Endothelial cell (in vitro differentiated cells): ENCODE data around the gene HLA-DOA. TPM values are rescaled to one million over a fixed set of nuclear protein-coding genes. Genes with fewer than 3 reads are reported as not detected.

Experiments
- DNase-seq: peaks from one replicate; pipeline ENCODE4 v3.0.0; 2021; ENCODE audit warnings: low spot score
- H3K27ac Mint-ChIP-seq: one replicate; pipeline ENCODE4 v1.8.0; 2021; ENCODE audit warnings: mixed read lengths, inconsistent platforms; ENCODE audit not compliant: unreplicated experiment
- H3K27me3 Mint-ChIP-seq: one replicate; pipeline ENCODE4 v1.8.0; 2021; ENCODE audit warnings: mild to moderate bottlenecking, moderate library complexity, mixed read lengths, inconsistent platforms; ENCODE audit not compliant: unreplicated experiment
- H3K36me3 Mint-ChIP-seq: one replicate; pipeline ENCODE4 v1.8.0; 2021; ENCODE audit warnings: mild to moderate bottlenecking, low read depth, mixed read lengths, inconsistent platforms; ENCODE audit not compliant: unreplicated experiment
- H3K4me1 Mint-ChIP-seq: one replicate; pipeline ENCODE4 v1.8.0; 2021; ENCODE audit warnings: mild to moderate bottlenecking, mixed read lengths, inconsistent platforms; ENCODE audit not compliant: unreplicated experiment
- H3K4me3 Mint-ChIP-seq: one replicate; pipeline ENCODE4 v1.8.0; 2021; ENCODE audit warnings: mild to moderate bottlenecking, mixed read lengths, inconsistent platforms; ENCODE audit not compliant: unreplicated experiment
- H3K9me3 Mint-ChIP-seq: one replicate; pipeline ENCODE4 v1.8.0; 2021; ENCODE audit warnings: mixed read lengths, inconsistent platforms; ENCODE audit not compliant: unreplicated experiment
- total RNA-seq: library from RNA; stranded (reverse); fragmentation: NEBNext Ultra II Directional; extraction: Animal tissue kit (Norgen Biotek cat#: 25700); gene quantifications from one replicate; pipeline ENCODE4 v1.2.1, GENCODE V29; 2021; ENCODE audit not compliant: unreplicated experiment
- TF ChIP-seq, protein P1 (sequence below): fragments of 200-600 bp; sonication (generic); IDR thresholded peaks from one replicate; pipeline ENCODE4 v1.5.0; 2021; ENCODE audit warnings: antibody characterized with exemption; ENCODE audit not compliant: unreplicated experiment

Gene HLA-DOA
- total RNA-seq, 1 donor from 2014 or later, result 7.3 TPM

DNA sequence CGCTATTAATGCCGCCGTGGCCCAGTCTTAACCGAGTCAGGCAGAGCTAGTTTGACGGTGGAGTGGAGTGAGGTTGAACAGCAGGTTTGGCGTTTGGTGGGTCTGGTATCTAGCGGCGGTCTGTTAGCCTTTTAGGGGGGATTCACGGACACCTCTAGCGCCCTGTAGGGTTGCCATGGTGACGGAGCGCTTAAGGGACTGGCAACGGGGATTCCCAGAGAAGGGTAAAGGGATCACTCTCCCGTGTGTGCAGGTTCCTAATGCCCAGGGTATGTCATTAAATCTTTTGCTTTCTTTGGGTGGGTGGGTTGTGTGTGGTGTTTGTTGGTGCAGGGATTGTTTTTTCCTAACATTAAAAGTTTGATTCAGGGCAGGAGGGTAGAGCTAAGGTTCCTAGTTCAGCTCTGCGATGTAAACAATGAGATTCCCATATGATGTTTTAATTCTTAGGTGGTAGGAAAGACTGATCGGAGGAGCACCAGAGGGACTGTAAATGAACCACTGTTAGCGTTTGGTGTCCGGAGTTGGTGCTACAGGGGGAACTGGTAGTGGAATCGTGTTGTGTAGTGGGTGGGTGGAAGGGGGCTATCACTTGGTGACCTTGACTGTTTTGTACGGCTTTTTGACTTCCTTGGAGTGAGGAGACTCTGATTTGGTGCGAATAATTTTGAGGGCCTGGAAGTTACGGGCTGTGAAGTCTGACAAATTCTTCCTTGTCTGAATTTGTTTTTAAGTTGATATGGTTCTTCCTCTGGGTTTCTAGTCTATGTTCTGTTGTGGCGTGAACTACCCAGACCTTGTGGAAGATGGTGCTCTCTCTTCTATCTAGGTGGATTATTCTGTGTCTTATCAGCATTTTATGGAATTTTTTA is 36.0 kb downstream of the HLA-DOA start:
- peak; percentile 24 for DNase-seq
- Mint-ChIP-seq H3K4me3 (peak overlapping the region; percentile 100), H3K36me3 (peaks cover 67% of the 10 kb centered on the region), H3K4me1 (peaks cover 54% of the 10 kb centered on the region), H3K27ac (peak overlapping the region; percentile 97), H3K9me3 (no peaks in the 10 kb centered on the region), H3K27me3 (peaks cover 16% of the 10 kb centered on the region)
- TF ChIP-seq, protein P1, sequence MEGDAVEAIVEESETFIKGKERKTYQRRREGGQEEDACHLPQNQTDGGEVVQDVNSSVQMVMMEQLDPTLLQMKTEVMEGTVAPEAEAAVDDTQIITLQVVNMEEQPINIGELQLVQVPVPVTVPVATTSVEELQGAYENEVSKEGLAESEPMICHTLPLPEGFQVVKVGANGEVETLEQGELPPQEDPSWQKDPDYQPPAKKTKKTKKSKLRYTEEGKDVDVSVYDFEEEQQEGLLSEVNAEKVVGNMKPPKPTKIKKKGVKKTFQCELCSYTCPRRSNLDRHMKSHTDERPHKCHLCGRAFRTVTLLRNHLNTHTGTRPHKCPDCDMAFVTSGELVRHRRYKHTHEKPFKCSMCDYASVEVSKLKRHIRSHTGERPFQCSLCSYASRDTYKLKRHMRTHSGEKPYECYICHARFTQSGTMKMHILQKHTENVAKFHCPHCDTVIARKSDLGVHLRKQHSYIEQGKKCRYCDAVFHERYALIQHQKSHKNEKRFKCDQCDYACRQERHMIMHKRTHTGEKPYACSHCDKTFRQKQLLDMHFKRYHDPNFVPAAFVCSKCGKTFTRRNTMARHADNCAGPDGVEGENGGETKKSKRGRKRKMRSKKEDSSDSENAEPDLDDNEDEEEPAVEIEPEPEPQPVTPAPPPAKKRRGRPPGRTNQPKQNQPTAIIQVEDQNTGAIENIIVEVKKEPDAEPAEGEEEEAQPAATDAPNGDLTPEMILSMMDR, result no peak

DNA sequence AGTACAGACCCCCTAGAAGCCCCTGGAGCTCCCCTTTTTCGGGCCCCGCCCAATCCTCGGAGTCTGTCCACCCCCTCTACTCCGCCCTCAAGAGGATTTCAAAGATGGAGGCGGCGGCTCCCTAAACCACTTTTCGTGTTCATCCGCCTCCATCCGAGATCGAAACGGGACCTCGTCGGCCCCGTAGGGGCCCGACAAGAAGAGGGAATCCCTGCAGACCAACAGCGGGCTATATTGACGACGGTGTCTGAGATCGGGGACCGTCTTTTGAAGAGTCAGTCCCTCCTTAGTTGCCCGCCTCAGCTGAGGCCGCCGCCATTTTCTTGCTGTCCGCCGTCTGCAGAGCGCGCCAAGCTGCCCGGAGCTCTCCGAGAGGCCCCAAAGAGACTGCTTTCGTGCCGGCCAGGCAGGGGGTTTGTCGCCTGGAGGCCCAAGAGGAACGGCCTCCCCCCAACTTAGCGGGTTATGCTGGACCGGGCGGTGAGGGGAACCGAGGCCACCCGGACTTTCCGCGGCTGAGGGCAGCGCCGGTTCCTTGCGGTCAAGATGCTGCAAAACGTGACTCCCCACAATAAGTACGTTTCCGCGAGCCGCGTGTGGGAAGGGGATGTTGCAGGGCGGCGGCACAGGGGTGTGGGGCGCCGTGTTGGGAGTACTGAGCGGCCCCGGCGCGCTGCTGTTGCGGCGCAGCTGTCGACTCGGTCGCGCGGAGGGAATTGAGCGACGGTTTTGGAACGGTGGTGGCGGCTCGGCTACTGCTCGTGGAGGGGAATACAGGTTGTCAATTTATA is 36.8 kb downstream of the HLA-DOA start:
- H3K27ac Mint-ChIP-seq, result peak overlapping the region; percentile 97
- no peaks in the 10 kb centered on the region for H3K9me3 Mint-ChIP-seq
- DNase-seq, result peak; percentile 47
- peaks cover 64% of the 10 kb centered on the region for H3K36me3 Mint-ChIP-seq
- H3K4me1 Mint-ChIP-seq, result peaks cover 57% of the 10 kb centered on the region
- TF ChIP-seq, protein P1, result no peak
- H3K27me3 Mint-ChIP-seq, result peaks cover 16% of the 10 kb centered on the region
- peak overlapping the region; percentile 100 for H3K4me3 Mint-ChIP-seq

DNA sequence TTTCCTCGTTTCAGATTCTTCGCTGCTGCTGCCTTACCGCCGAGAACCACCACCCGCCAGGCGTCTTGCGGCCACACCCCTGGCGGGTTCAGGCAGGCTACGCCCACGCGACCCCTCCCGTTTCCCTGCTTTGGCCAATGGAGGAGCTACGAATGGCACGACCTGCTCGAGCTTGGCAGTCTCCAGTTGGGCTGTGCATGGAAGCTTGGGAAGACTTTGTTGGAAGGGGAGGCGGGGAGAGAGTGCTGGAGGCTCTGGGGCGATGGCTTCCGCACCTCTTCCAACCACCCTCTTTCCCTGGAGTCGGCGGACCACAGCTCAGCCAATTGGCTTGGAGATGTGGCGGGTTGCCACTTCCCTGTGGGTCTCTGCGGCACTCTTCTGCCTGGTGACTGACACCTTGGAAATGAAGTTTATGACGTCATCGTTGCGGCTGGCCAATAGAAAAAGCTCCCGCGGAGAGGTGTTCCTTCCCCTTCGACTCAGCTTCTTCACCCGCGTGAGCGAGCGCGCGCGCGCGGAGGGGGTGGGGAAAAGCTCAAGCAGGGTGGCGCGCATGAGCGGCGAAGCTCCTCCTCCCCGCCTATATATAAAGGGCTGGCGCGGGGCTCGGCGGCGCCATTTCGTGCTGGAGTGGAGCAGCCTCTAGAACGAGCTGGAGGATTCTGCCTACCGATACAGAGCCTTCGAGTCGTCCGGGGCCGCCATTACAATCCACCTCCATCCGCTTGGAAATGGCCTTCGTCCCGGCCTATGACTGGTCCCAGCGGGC is 37.6 kb downstream of the HLA-DOA start:
- Mint-ChIP-seq H3K4me3 (peak overlapping the region; percentile 100), H3K27ac (peak overlapping the region; percentile 100), H3K4me1 (peaks cover 58% of the 10 kb centered on the region), H3K36me3 (peaks cover 56% of the 10 kb centered on the region), H3K27me3 (peaks cover 16% of the 10 kb centered on the region), H3K9me3 (no peaks in the 10 kb centered on the region)
- DNase-seq, result peak; percentile 99
- TF ChIP-seq, protein P1, result no peak

- Mint-ChIP-seq H3K4me1 (peaks cover 56% of the 10 kb centered on the region), H3K9me3 (no peaks in the 10 kb centered on the region), H3K27me3 (peaks cover 16% of the 10 kb centered on the region), H3K36me3 (peaks cover 51% of the 10 kb centered on the region), H3K4me3 (peak overlapping the region; percentile 100), H3K27ac (peak overlapping the region; percentile 100)
- no peak for DNase-seq
- TF ChIP-seq, protein P1, result no peak
Observed at GRCh38 chr6:32971242-32971580, 38.2 kb downstream of the HLA-DOA start.
